ENCODE results near the gene PGK2.

DNA sequence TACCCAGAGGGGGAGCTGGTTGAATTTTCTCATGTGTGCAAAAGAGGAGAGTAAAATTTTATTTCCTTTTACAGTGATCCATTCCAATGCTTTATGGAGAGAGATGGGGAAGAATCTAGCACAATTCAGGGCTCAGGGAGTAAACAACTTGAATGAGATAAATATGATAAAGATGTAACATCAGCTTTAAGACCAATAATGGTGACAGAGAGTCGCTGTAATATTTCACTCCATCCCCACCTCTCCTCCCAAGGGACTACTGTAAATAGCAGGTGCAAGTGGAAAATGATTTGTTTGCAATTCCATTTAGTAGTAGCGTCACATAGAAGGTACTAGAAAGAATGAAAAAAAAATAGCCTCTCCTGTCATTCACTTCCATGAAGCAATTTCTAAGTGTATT is 47.7 kb downstream of the PGK2 start:
- TF ChIP-seq CTCF (conservative IDR thresholded peaks at IDR 0.05; ENCODE audit: low read depth in 2 of 2), result no peak
- TF ChIP-seq CREB1 (CRISPR knock-in tag; IDR thresholded peaks at IDR 0.05; ENCODE audit: low read depth), result no peak
- TF ChIP-seq, protein P1, sequence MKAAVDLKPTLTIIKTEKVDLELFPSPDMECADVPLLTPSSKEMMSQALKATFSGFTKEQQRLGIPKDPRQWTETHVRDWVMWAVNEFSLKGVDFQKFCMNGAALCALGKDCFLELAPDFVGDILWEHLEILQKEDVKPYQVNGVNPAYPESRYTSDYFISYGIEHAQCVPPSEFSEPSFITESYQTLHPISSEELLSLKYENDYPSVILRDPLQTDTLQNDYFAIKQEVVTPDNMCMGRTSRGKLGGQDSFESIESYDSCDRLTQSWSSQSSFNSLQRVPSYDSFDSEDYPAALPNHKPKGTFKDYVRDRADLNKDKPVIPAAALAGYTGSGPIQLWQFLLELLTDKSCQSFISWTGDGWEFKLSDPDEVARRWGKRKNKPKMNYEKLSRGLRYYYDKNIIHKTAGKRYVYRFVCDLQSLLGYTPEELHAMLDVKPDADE (IDR thresholded peaks at IDR 0.05), result no peak
- TF ChIP-seq REST (IDR thresholded peaks at IDR 0.05; ENCODE audit: unreplicated experiment), result no peak
- no peak for TF ChIP-seq POLR2AphosphoS5 (IDR thresholded peaks at IDR 0.05; ENCODE audit: low read depth)
- TF ChIP-seq NANOG (IDR thresholded peaks at IDR 0.05; ENCODE audit: borderline replicate concordance), result no peak
- TF ChIP-seq EZH2phosphoT487 (IDR thresholded peaks at IDR 0.05; ENCODE audit: unreplicated experiment), result no peak
- TF ChIP-seq EZH2 (IDR thresholded peaks at IDR 0.05; ENCODE audit: low read depth, unreplicated experiment), result no peak
- TF ChIP-seq ZNF331 (CRISPR knock-in tag; IDR thresholded peaks at IDR 0.05; ENCODE audit: low read depth), result no peak
- TF ChIP-seq JUNB (IDR thresholded peaks at IDR 0.05; ENCODE audit: unreplicated experiment), result no peak
- no peak for TF ChIP-seq ZNF114 (CRISPR knock-in tag; IDR thresholded peaks at IDR 0.05)
- TF ChIP-seq, protein P2, sequence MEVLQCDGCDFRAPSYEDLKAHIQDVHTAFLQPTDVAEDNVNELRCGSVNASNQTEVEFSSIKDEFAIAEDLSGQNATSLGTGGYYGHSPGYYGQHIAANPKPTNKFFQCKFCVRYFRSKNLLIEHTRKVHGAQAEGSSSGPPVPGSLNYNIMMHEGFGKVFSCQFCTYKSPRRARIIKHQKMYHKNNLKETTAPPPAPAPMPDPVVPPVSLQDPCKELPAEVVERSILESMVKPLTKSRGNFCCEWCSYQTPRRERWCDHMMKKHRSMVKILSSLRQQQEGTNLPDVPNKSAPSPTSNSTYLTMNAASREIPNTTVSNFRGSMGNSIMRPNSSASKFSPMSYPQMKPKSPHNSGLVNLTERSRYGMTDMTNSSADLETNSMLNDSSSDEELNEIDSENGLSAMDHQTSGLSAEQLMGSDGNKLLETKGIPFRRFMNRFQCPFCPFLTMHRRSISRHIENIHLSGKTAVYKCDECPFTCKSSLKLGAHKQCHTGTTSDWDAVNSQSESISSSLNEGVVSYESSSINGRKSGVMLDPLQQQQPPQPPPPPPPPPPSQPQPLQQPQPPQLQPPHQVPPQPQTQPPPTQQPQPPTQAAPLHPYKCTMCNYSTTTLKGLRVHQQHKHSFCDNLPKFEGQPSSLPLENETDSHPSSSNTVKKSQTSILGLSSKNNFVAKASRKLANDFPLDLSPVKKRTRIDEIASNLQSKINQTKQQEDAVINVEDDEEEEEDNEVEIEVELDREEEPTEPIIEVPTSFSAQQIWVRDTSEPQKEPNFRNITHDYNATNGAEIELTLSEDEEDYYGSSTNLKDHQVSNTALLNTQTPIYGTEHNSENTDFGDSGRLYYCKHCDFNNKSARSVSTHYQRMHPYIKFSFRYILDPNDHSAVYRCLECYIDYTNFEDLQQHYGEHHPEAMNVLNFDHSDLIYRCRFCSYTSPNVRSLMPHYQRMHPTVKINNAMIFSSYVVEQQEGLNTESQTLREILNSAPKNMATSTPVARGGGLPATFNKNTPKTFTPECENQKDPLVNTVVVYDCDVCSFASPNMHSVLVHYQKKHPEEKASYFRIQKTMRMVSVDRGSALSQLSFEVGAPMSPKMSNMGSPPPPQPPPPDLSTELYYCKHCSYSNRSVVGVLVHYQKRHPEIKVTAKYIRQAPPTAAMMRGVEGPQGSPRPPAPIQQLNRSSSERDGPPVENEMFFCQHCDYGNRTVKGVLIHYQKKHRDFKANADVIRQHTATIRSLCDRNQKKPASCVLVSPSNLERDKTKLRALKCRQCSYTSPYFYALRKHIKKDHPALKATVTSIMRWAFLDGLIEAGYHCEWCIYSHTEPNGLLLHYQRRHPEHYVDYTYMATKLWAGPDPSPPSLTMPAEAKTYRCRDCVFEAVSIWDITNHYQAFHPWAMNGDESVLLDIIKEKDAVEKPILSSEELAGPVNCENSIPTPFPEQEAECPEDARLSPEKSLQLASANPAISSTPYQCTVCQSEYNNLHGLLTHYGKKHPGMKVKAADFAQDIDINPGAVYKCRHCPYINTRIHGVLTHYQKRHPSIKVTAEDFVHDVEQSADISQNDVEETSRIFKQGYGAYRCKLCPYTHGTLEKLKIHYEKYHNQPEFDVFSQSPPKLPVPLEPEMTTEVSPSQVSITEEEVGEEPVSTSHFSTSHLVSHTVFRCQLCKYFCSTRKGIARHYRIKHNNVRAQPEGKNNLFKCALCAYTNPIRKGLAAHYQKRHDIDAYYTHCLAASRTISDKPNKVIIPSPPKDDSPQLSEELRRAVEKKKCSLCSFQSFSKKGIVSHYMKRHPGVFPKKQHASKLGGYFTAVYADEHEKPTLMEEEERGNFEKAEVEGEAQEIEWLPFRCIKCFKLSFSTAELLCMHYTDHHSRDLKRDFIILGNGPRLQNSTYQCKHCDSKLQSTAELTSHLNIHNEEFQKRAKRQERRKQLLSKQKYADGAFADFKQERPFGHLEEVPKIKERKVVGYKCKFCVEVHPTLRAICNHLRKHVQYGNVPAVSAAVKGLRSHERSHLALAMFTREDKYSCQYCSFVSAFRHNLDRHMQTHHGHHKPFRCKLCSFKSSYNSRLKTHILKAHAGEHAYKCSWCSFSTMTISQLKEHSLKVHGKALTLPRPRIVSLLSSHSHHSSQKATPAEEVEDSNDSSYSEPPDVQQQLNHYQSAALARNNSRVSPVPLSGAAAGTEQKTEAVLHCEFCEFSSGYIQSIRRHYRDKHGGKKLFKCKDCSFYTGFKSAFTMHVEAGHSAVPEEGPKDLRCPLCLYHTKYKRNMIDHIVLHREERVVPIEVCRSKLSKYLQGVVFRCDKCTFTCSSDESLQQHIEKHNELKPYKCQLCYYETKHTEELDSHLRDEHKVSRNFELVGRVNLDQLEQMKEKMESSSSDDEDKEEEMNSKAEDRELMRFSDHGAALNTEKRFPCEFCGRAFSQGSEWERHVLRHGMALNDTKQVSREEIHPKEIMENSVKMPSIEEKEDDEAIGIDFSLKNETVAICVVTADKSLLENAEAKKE (CRISPR knock-in tag; IDR thresholded peaks at IDR 0.05), result no peak
- TF ChIP-seq STAT1 (IDR thresholded peaks at IDR 0.05; ENCODE audit: unreplicated experiment), result no peak

Data from GM23338 (cell line).